Hematopoietic multipotent progenitor cell treated with erythropoietin and hydrocortisone succinate and interleukin-3 and kit ligand, for 15 days (in vitro differentiated cells): ENCODE measurements around the gene C11orf16.
"Not testable (repeated sequence)": the region's sequence is repeated elsewhere in the genome, so short reads cannot be mapped to it uniquely, and the experiment has no call there.

ENCODE experiments used
- DNase-seq: peaks from one replicate; pipeline ENCODE4 v3.0.0-alpha.2; 2015; ENCODE audit warnings: low spot score

The C11orf16 gene

DNA sequence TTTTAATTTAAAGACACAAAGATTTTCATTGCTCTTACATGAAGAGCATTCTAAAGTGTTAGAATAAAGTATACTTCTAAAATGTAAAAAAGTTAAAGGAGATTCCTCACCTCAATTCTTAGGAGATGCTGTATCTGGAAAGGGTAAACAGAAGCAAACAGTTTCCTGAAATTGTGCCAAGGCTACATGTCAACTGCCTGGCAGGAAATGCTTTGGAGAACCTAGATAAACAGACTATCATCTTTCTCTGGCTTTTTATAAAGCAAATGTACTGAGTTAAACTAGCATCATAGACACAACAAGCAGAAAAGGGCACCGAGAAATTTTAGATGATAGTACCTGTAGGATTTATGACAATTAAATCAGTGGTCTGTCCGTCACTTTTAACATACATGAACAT lies 46.4 kb downstream of the C11orf16 start:
- no peak for DNase-seq

GRCh38 chr11:8881585-8881984 lies 51.2 kb downstream of the C11orf16 start:
- DNase-seq = not testable (repeated sequence)

- no peak for DNase-seq
Measured at GRCh38 chr11:8878771-8879170, 54.0 kb downstream of the C11orf16 start.

DNA sequence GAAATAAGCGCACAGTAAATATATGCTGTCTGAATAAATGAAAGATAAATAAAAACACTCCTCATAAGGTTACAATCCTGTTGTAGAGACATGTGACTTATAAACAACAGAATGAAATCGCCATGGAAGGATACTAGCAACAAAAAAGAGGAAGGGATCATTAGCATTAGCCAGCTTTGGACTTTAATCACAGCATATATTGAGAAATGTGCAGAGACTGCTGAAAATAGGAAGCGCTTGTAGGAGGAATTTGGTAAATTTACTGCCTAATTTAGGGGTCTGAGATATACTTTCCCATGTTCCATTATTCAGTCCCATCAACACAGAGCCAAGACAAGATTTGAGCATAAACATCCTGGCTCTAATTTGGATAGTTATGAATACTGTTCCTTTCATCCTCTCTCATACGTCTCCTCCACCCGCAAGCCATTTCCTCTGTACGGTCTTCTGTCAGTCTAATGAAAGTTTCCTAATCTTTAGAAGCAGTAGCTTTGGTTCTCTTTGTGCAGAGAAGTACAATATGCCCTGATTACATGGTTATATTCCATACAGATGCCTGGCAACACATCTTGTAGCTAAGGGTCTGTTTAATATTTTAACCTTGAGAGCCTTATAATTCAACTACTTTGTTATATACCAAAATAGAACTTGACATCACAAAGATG lies 58.9 kb downstream of the C11orf16 start:
- no peak for DNase-seq

DNA sequence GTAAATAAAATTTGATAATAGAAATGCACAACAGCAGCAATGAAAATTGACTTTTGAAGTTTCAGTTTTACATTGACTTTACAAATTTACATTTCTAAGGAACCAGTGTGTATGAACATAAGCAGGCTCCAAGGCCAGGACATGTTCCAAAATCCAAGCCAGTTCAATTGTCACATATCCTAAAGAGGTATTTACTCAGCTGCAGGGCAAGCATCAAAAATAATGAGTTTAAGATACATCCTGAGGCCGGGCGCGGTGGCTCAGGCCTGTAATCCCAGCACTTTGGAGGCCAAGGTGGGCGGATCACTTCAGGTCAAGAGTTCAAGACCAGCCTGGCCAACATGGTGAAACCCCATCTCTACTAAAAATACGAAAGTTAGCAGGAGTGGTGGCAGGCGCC lies 60.8 kb downstream of the C11orf16 start:
- DNase-seq = no peak

DNA sequence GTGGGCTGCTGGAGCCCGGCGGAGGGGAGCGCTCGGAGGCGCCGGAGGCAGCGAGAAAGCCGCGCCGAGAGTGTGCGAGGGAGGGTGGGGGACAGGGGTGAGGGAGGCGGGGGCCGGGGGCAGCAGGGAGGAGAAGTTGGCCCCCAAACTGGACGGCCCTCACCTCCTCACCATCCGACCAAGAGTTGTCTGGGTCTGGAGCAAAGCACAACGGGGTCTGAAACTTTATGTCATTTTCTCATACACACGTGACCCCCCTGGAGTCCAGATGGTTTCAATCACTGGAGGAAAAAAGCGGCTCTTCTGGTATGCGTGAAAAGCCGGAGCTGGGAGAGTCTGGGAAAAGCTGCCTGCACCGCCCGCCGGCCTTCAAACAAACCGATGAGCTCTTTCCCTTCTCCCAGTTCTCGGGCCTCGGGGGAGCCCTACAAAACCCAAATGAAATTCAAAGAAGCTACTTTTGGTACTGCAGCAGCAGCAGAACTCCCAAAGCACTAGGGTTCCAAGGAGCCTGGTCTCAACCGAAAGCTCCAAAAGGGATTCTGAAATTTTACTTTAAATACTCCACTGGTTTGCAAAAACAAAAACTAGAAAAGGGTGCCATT lies 61.5 kb downstream of the C11orf16 start:
- DNase-seq = no peak

DNA sequence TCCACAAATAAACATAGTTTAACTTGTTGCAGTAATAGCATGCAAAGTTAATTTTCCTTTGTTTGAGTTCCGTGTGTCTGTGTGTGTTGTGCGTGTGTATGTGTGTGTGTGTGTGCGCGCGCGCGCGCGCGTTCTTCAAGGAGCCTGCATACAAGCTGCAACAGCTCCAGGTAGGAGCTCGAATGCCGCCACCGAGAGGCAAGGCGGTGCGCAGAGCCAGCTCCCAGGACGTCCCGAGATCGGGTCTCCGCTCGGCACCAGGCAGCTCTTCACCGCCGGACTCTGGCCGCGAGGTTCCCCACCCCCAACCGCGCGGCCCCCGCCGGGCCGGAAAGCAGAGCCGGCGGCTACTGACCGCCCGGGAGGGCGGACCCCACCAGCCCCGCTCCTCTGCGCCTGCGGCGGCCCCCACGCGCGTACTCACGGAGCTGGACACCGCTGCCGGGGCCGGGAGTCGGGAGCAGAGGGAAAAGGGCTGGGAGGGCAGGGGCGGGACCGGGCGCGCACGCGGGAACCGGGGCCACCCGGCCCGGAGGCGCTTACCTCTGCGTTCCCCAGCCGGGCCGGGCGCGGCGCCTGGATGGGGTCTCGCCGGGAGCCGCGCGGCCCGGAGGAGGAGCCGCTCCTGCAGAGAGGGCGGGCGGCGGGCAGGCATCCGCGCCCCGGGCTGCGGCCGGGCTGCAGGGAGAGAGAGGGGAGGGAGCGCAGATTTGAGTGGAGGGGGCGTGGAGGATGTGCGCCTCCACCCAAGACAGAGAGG lies 62.2 kb downstream of the C11orf16 start:
- no peak for DNase-seq
